AG04449 (cell line): ENCODE data around the gene PPA2.

Experiments used
- CTCF ChIA-PET: fragments of 350-600 bp; formaldehyde crosslinking; extraction: SDS; loops from one replicate; lab custom pipeline; 2021; ENCODE audit warnings: antibody characterized with exemption; lab: Yijun Ruan, JAX
- POLR2A ChIA-PET: fragments of 400-600, 350-600 bp; formaldehyde crosslinking; extraction: SDS; loops from one replicate; lab custom pipeline; 2020; ENCODE audit warnings: antibody characterized with exemption, inconsistent platforms; lab: Yijun Ruan, JAX
- DNase-seq: peaks from one replicate; pipeline ENCODE4 v3.0.0-alpha.2; 2010; ENCODE audit warnings: low read depth, low spot score
- H3K4me3 ChIP-seq: 2 replicates; pipeline ENCODE4 v1.5.1; 2011; ENCODE audit warnings: low read depth, mild to moderate bottlenecking, control low read depth, low read length
- TF ChIP-seq, protein P1 (sequence below): IDR thresholded peaks from one replicate; pipeline ENCODE4 v1.5.1; 2011; ENCODE audit warnings: mild to moderate bottlenecking, moderate library complexity, low read length, control low read depth, inconsistent platforms; ENCODE audit not compliant: insufficient read depth; ENCODE audit errors: missing control alignments

Gene PPA2

DNA sequence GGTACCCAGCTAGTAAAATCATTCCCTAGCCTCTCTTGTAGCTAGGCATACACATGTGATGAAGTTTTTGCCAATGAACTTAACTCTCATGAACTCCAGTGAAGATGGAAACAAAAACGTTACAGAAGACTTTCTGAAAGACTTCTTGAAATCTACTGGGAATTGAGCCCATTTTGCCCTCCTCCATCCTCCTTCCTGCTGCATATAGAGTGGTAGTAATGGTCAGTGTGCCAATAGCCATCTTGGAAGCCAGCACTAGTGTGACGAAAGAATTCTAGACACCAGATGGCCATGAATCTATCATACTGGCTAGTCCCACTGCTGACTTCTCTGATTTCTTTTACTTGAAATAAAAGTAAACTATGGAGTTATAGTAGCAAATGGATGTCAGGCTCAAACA is 30.9 kb upstream of the PPA2 start:
- TF ChIP-seq, protein P1, sequence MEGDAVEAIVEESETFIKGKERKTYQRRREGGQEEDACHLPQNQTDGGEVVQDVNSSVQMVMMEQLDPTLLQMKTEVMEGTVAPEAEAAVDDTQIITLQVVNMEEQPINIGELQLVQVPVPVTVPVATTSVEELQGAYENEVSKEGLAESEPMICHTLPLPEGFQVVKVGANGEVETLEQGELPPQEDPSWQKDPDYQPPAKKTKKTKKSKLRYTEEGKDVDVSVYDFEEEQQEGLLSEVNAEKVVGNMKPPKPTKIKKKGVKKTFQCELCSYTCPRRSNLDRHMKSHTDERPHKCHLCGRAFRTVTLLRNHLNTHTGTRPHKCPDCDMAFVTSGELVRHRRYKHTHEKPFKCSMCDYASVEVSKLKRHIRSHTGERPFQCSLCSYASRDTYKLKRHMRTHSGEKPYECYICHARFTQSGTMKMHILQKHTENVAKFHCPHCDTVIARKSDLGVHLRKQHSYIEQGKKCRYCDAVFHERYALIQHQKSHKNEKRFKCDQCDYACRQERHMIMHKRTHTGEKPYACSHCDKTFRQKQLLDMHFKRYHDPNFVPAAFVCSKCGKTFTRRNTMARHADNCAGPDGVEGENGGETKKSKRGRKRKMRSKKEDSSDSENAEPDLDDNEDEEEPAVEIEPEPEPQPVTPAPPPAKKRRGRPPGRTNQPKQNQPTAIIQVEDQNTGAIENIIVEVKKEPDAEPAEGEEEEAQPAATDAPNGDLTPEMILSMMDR = no peak
- DNase-seq = no peak
- no peak overlapping the region for H3K4me3 ChIP-seq
- CTCF ChIA-PET = no interaction called here
- POLR2A ChIA-PET = no interaction called here

DNA sequence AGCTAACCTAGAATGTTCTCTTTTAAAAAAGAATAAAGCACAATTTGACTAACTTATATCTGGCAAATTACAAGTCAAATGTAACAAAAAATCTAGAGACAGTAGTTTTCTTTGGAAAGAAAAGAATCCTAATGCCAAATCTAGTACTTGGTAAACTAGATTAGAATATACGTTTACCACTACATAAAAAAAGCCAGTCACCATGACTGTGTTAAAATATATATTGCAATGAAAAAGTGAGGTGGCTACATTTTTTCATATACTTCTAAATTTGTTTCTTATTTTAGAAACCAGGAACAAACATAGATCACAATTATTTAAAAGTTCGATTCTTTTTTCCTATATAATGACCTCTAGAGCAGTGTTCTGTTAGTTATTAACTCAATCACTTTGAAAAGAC is 29.6 kb upstream of the PPA2 start:
- ChIA-PET CTCF (interaction anchor here (1.3 kb wide), 1 partner anchor 17 kb away, joined by 3 read pairs; no protein-coding TSS in a partner anchor), POLR2A (no interaction called here)
- DNase-seq = no peak
- H3K4me3 ChIP-seq = no peak overlapping the region
- TF ChIP-seq, protein P1 = no peak

DNA sequence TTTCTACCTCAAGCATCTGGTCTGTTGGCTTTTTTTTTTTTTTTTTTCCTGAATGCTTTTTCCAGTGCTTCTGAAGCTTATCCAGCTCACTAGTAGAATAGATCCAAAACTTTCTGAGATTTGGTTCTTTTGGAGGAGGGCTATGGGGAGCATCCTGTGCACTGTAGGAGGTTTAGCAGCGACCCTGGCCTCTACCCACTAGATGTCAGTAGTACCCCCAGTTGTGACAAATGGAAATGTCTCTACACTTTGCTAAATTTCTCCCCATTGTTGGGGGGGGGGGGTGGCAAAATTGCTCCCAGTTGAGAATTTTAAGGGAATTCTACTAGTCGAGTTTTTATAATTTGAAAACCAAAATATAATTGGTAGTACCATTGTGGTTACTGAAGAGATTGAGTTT is 23.0 kb upstream of the PPA2 start:
- TF ChIP-seq, protein P1 = no peak
- POLR2A ChIA-PET = no interaction called here
- CTCF ChIA-PET = no interaction called here
- no peak for DNase-seq
- H3K4me3 ChIP-seq = no peak overlapping the region

DNA sequence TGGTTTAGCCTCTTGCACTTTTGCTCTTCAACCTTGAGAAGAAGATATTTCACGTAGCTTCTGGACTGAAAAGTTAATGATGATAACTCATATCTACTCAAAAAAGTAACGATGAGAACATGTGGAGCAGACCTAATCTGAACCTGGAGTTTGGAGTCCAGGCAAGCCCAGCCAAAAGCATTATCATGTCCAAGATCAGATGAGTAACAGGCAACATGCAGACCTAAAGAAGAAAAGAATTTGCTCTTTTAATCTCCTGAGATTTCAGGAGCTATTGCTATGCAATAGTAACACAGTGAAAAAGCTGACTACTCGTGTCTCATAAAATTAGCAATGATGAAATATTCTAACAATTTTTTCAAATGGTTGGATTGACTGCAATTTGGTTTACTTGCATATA is 21.8 kb upstream of the PPA2 start:
- ChIA-PET POLR2A (no interaction called here), CTCF (no interaction called here)
- H3K4me3 ChIP-seq = no peak overlapping the region
- TF ChIP-seq, protein P1 = no peak
- no peak for DNase-seq

DNA sequence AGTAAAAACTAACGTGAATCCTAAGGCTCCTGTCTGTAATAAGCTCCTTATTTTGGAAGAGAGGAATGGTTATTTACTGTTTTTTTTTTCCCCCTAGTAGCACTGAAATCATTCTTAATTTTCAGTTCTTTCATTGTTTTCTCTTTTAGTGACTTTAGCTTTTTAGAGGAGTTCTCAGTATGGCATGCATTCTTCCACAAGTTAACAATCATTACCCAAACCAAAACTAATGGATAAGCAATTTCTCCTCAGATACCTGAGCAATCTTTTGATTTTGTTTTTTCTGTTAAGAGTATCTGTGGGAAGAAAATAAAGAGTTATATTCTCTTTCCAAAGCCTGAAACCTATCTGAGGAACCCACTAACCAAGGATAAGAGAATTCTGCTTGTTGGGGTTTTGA is 16.7 kb upstream of the PPA2 start:
- TF ChIP-seq, protein P1 = no peak
- ChIA-PET POLR2A (no interaction called here), CTCF (no interaction called here)
- no peak overlapping the region for H3K4me3 ChIP-seq
- DNase-seq = no peak

DNA sequence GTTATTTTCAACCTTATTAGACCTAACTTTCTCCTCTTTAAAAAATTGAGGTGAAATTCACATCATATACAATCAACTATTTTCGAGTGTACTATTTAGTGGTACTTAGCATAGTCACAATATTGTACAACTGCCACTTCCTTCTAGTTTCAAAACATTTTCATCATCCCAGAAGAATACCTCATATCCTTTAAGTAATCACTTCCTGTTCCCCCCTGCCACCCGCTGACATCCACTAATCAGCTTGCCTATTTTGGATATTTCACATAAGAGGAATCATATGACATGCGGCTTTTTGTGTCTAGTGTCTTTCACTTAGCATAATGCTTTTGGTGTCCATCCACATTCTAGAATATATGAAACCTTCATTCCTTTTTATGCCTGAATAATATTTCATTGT is 10.0 kb upstream of the PPA2 start:
- no peak overlapping the region for H3K4me3 ChIP-seq
- TF ChIP-seq, protein P1 = no peak
- CTCF ChIA-PET = interaction anchor here (0.9 to 1.1 kb wide), 2 partner anchors 9 to 10 kb away, joined by 3 to 5 read pairs; partner anchors contain the start of gene PPA2
- no peak for DNase-seq
- POLR2A ChIA-PET = no interaction called here
